Measurements from ENCODE around the gene CENPE.

DNA sequence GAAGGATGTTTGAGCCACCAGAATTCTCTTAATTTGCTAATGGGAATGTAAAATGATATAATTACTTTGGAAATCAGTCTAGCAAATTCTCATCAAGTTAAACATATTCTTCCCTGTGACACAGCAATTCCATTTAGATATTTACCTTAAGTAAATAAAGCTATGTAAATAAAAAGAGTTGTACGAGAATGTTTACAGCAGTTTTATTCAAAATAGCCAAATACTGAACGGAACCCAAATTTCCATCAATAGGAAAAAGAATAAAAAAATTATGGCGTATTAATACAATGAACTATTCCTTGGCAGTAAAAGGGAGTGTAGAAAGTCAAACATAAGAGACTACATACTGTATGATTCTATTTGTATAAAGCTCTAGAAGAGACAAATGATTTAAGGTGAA, 45.8 kb downstream of the CENPE start:
- TF ChIP-seq, protein P1, sequence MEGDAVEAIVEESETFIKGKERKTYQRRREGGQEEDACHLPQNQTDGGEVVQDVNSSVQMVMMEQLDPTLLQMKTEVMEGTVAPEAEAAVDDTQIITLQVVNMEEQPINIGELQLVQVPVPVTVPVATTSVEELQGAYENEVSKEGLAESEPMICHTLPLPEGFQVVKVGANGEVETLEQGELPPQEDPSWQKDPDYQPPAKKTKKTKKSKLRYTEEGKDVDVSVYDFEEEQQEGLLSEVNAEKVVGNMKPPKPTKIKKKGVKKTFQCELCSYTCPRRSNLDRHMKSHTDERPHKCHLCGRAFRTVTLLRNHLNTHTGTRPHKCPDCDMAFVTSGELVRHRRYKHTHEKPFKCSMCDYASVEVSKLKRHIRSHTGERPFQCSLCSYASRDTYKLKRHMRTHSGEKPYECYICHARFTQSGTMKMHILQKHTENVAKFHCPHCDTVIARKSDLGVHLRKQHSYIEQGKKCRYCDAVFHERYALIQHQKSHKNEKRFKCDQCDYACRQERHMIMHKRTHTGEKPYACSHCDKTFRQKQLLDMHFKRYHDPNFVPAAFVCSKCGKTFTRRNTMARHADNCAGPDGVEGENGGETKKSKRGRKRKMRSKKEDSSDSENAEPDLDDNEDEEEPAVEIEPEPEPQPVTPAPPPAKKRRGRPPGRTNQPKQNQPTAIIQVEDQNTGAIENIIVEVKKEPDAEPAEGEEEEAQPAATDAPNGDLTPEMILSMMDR (IDR thresholded peaks at IDR 0.05), result no peak
- TF ChIP-seq POLR2A (IDR thresholded peaks at IDR 0.05), result no peak

Data from body of pancreas (tissue), 4 donors.